ENCODE results near the gene BAIAP2L2.

- TF ChIP-seq CTCF (IDR thresholded peaks at IDR 0.05; ENCODE audit: low read depth, low read length, missing input control) (no peak), GABPA (IDR thresholded peaks at IDR 0.05 in 1 of 2, conservative IDR thresholded peaks at IDR 0.05 in 1 of 2) (no peak), SP1 (IDR thresholded peaks at IDR 0.05) (no peak), TAF1 (conservative IDR thresholded peaks at IDR 0.05) (no peak), YY1 (IDR thresholded peaks at IDR 0.05) (no peak), FOXA1 (IDR thresholded peaks at IDR 0.05) (no peak)
- TF ChIP-seq, protein P1, sequence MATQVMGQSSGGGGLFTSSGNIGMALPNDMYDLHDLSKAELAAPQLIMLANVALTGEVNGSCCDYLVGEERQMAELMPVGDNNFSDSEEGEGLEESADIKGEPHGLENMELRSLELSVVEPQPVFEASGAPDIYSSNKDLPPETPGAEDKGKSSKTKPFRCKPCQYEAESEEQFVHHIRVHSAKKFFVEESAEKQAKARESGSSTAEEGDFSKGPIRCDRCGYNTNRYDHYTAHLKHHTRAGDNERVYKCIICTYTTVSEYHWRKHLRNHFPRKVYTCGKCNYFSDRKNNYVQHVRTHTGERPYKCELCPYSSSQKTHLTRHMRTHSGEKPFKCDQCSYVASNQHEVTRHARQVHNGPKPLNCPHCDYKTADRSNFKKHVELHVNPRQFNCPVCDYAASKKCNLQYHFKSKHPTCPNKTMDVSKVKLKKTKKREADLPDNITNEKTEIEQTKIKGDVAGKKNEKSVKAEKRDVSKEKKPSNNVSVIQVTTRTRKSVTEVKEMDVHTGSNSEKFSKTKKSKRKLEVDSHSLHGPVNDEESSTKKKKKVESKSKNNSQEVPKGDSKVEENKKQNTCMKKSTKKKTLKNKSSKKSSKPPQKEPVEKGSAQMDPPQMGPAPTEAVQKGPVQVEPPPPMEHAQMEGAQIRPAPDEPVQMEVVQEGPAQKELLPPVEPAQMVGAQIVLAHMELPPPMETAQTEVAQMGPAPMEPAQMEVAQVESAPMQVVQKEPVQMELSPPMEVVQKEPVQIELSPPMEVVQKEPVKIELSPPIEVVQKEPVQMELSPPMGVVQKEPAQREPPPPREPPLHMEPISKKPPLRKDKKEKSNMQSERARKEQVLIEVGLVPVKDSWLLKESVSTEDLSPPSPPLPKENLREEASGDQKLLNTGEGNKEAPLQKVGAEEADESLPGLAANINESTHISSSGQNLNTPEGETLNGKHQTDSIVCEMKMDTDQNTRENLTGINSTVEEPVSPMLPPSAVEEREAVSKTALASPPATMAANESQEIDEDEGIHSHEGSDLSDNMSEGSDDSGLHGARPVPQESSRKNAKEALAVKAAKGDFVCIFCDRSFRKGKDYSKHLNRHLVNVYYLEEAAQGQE (IDR thresholded peaks at IDR 0.05): no peak
Measured at GRCh38 chr22:38108561-38109319, 1.7 kb downstream of the BAIAP2L2 start.
